ENCODE measurements around the gene VMP1.

DNA sequence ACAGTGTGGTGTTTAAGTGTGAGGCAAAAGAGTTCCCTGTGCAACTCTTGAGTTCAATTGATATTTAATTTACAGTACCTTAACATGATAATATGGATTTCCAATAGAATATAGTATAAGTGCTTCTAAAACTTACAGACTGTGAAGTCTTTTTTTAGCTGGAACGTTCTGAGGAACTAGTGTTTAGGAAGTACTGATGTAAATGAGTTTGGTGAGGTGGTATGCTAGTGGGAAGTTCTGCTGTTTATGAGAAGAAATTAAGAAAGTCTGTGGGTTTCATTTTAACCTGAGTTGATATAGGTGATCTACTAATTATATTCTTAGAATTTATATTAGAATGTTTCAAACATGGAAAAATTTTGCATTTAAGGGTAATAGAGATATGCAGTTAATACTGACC, 32.2 kb upstream of the VMP1 start:
- TF ChIP-seq POLR2A (IDR thresholded peaks at IDR 0.05; ENCODE audit: low read length) (no peak), GATA1 (IDR thresholded peaks at IDR 0.05; ENCODE audit: low read depth, low read length) (no peak)

Data from erythroblast (primary cell).